8988T (cell line): Measurements from ENCODE around the gene EPHB4.
A peak's percentile ranks its signal among the peaks of the same experiment; 100 is the strongest.
"Not testable (repeated sequence)": the region's sequence is repeated elsewhere in the genome, so short reads cannot be mapped to it uniquely, and the experiment has no call there.

Experiments used
- DNase-seq: peaks from one replicate; pipeline ENCODE4 v3.0.0; 2011

The EPHB4 gene

DNA sequence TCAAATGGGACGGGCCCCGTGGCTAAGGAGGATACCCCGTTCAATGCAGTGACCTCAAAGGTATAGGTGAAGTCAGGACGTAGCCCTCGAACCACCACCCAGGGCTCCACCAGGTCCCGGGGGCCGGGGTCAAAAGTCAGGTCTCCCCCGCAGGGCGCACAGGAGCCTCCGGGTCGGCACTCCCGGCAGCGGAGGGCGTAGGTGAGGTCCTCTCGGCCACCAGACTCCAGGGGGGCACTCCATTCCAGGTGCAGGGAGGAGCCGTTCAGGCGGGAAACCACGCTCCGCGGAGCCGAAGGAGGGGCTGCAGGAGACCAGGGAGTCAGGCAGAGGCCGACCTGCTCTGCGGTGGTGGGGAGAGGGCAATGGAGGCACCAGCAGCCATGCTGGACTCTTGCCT, 7.7 kb downstream of the EPHB4 start:
- DNase-seq, result no peak

DNA sequence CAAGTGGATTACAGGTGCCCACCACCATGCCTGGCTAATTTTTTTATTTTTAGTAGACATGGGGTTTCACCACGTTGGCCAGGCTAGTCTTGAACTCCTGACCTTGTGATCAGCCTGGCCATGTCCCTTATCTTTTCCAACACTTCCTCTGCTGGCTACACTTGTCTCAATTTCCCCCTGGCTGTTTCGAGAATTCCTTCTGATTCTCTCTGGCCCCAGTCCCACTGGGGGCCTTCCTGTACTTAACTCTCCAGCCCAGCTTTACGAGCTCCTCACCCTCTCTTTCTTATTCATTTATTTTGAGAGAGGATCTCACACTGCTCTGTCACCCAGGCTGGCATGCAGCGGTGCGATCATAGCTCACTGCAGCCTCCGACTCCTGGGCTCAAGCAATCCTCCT, 8.5 kb downstream of the EPHB4 start:
- no peak for DNase-seq

DNA sequence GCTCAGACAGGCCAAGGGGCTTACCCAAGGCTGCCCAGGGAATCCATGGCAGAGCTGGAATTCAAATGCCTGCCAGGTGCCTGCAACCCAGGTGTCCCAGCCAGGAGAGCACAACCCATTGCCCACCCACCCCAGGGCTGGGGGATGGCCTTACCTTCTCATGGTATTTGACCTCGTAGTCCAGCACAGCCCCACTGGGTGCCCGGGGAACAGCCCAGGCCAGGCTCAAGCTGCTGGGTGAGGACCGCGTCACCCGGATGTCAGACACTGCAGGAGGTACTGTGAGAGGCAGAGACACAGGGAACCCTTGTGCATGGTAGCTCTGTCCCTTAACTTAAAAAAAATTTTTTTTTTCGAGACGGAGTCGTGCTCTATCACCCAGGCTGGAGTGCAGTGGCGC, 9.0 kb downstream of the EPHB4 start:
- no peak for DNase-seq

DNA sequence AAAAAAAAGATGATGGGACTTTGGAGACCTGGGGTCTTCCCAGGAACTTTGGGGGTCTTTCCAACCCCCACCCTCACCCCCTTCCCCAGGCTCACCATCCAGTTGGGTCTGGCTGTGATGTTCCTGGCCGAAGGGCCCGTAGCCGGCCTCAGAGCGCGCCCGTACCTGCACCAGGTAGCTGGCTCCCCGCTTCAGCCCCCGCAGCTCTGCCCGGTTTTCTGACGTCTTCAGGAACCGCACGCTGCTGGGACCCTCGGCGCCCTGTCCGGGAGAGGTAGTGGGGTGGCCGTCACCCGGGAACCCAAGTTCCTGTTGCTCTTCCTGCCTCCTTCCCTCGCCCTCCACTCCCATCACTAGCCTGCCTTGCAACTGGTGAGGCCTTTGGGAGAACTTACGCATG, 10.2 kb downstream of the EPHB4 start:
- DNase-seq, result no peak

DNA sequence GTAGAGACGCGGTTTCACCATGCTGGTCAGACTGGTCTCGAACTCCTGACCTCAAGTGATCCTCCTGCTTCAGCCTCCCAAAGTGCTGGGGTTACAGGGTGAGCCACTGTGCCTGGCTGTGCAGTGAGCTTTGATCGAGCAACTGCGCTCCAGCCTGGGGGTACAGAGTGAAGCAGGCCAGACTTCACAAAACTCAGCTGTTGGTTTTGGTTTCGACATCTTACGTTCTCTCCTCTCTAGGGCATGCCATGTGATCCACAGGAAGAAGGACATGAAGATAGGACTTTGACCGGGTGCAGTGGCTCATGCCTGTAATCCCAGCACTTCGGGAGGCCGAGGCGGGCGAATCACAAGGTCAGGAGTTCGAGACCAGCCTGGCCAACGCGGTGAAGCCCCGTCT, 10.8 kb downstream of the EPHB4 start:
- DNase-seq, result not testable (repeated sequence)

DNA sequence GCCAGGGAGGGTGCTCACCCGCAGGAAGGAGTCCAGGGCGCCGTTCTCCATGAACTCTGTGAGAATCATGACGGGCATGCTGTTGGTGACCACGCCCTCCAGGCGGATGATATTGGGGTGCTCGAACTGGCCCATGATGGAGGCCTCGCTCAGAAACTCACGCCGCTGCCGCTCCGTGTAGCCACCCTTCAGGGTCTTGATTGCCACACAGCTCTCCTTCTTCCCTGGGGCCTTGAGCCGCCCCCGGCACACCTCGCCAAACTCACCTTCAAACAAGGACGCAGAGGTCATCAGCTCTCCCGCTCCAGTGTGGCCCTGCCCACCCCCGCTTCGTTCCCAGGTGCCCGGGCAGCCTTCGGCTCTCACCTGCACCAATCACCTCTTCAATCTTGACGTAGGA, 14.6 kb downstream of the EPHB4 start:
- no peak for DNase-seq

DNA sequence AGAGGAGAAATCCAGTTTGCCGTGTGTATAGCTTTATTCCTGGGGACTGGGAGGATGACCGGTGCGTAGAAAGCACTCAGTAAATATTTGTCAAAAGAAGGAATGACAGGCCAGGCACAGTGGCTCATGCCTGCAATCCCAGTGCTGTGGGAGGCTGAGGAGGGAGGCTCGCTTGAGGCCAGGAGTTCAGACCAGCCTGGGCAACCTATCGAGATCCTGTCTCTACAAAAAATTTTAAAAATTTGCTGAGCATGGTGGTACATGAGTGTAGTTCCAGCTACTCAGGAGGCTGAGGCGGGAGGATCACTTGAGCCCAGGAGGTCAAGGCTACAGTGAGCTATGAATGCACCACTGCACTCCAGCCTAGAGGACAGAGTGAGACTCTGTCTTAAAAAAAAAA, 15.8 kb downstream of the EPHB4 start:
- DNase-seq, result no peak

DNA sequence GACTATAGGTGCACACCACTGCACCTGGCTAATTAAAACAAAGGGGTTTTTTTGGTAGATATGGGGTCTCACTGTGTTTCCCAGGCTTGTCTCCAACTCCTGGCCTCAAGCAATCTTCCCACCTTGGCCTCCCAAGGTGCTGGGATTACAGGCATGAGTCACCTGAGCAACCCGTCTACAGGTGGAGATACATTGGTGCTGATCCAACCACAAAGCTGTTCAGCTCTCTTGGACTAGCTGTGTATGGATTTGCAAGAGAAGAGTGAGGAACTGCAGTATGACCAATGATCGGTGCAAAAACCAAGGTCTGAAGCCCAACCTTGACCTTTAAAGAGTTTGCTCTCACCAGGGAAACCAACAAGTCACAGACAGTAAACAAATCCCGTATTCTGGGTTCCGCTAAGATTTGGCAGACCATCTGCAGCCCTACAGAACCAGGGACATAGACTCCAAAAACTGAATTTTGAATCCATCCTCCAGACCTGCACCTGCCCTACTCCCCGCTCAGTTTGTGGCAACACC, 18.9 kb downstream of the EPHB4 start:
- DNase-seq, result no peak

DNA sequence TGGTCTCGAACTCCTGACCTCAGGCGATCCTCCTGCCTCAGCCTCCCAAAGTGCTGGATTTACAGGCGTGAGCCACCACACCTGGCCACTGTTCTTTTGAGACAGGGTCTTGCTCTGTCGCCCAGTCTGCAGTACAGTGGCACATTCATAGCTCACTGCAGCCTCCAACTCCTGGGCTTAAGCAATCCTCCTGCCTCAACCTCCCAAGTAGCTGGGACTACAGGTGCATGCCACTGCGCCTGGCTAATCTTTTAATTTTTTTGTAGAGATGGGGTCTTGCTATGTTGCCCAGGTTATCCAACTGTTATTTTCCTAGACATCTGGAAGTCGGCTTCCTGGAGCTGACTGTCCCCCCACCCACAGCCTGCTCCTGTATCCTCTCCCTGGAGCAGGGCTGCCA, 20.4 kb downstream of the EPHB4 start:
- DNase-seq, result not testable (repeated sequence)

DNA sequence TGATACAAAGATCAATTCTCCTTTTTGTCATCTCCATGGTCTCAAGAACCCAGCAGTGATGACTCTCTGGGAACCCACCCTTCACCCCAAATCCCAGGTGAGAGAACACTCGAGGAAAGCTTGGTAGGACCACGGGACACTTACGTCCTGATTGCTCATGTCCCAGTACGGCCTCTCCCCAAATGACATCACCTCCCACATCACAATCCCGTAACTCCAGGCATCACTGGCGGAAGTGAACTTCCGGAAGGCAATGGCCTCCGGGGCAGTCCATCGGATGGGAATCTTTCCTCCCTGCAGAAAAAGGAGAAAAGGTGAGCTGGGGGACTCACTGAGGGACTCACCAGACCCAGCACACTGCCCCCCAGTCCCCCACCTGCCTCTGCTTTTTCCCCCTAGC, 21.0 kb downstream of the EPHB4 start:
- DNase-seq, result no peak

DNA sequence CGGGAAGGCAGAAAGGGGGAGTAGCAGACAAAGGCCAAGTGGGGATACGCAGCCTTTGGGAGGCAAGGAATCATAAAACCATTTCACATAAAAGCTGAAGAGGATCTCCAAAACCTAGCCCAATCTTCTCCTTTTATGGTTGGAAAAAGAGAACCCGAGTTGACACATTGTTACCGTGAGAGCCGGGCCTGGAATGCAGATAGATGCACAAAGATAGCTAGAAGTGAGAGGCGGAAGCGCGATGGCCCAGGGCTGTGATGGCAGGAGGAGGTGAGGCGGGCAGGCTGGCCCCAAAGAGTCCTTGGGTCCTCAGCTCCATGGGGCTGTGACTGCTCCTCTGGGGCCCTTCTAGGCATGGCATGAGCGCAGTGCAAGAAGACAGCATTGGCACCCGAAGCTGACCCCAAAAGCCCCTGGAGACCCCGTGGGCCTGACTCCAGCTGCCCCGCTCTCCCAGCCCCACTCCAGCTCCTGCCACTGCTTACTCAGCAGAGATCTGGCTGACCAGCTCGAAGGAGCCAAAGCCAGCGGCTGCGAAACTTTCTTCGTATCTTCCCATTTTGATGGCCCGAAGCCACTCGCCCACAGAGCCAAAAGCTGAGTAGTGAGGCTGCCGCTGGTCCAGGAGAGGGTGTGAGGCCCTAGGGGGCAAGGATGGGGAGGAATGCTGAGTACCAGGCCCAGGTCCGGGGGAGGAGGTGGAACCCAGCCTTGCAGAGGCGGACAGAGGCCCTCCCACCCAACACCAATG, 22.5 kb downstream of the EPHB4 start:
- no peak for DNase-seq

DNA sequence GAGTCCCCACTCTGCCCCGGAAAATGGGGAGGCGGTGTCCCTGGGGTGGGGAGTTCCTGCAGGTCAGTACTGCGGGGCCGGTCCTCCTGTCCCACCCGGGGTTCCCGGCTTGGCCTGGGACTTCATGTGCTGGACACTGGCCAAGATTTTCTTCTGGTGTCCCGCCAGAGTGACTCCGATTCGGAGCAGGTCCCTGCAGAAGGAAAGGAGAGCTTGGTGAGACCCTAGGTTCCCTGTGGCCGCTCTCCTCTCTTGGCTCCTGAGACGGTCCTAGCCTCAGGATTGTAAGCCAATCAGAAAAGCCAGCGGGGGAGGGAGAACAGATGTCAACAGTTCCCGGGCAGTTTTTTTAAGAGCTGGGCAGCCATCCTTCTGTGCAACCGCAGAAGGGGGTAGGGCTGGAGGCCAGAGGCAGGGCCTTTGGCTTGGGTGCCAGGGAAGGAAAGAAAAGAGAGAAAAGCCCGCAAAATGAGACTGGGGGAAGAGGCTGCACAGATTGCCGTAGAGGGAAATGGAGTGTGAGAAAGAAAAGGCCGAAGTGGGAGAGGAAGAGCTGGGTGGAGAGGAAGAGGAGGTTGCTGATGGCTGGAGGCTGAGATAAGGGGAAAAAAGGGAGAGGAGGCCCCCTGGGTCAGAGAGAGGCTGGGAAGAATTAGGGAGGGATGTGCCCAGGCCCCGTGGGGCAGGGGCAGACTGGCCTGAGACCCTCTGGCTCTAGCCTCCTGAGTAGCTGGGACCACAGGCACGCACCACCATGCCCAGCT, 23.7 kb downstream of the EPHB4 start:
- peak; percentile 42 for DNase-seq

DNA sequence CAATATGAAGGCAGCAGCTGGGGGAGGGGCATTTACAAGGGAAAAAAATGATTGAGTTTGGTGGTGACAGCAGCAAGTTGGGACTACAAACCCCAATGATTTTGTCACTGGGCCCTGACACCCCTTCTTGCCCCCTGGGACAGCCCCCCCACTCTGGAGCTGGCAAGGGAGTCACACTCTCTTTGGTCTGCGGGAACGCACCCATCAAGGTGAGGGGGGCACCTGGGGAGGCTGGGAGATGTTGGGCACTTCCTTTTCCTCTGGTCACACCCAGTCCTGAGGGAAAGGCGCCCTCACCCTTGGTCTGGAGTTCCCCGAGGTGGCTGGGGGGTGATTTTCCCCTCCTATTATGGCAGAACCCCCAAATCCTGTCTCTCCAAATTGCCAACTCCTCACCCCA, 24.4 kb downstream of the EPHB4 start:
- DNase-seq, result no peak

DNA sequence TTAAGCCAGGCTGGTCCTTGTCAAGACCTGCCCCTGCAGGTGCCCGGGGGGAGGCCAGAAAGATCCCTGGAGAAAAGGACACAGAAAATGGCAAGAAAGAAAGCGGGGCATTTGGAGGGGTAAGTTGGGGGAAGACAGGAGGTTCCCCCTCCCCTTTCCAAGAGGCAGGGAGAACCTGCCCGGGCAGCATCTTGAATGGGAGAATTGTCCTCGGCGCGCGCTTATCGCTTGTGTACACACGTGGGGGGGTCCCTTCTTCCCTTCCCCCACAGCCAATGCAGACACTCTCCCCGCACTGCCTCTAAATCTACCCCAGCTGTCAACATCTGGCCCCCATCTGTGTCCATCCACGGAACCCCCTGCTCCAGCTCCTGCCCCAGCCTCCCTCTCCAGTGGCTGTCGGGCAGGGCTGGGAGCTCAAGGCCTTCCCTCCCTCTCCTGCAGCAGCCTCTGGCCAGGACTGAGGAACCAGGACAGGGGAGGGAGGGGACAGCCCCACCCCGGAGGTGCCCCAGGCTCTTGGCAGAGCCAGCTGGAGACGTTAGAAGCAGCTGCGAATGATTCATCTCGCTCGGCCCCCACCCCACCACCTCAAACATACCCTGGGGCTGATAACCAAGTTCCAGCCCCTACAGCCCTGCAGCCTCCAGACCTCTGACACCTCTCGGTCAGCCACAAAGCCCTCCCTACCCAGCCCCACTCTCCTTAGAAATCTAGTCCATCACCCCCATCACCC, 25.3 kb downstream of the EPHB4 start:
- DNase-seq, result peak; percentile 63

DNA sequence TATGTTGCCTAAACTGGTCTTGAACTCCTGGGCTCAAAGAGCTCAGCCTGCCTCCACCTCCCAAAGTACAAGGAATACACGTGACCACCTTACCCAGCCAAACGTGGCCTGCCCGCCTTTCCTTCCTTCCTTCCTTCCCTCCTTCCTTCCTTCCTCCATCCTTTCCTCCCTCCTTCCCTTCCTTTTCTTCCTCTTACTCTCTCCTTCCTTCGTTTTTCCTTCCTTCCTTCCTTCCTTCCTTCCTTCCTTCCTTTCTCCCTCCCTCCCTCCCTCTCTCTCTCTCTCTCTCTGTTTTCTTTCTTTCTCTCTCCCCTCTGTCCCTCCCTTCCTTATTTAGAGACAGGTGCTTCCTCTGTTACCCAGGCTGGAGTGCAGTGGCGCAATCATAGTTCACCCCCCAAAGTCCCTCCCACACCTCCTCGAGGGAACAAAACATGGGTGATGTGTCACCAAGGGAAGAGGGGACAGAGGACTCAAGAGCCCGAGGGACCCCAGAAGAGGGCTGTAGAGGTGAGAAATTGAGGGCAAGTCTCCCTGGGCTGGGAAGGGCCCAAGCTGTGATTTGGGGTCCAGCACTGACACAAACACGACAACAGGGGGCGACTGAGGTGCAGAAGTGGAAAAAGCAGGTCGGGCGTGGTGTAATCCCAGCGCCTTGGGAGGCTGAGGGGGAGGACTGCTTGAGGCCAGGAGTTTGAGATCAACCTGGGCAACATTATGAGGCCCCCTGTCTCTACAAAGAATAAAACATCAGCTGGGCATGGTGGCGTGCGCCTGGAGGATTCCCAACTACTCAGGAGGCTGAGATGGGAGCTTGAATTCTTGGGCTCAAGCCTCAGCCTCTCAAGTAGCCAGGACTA, 28.1 kb downstream of the EPHB4 start:
- DNase-seq, result no peak

DNA sequence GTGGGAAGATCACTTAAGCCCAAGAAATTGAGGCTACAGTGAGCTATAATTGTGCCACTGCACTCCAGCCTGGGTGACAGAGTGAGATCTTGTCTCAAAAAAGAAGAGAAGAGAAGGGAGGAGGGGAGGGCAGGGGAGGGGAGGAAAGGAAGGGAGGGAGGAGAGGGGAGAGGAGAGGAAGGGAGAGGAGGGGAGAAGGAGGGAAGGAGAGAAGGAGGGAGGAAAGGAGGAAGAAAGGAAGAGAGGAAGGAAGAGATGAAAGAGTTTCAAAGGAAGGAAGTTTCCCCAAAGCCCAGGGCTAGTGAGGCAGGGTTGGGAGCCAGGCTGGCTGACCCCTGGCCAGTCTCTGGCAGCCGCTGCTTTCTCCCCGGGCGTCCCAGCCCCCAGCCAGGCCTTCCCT, 32.6 kb downstream of the EPHB4 start:
- DNase-seq, result no peak

DNA sequence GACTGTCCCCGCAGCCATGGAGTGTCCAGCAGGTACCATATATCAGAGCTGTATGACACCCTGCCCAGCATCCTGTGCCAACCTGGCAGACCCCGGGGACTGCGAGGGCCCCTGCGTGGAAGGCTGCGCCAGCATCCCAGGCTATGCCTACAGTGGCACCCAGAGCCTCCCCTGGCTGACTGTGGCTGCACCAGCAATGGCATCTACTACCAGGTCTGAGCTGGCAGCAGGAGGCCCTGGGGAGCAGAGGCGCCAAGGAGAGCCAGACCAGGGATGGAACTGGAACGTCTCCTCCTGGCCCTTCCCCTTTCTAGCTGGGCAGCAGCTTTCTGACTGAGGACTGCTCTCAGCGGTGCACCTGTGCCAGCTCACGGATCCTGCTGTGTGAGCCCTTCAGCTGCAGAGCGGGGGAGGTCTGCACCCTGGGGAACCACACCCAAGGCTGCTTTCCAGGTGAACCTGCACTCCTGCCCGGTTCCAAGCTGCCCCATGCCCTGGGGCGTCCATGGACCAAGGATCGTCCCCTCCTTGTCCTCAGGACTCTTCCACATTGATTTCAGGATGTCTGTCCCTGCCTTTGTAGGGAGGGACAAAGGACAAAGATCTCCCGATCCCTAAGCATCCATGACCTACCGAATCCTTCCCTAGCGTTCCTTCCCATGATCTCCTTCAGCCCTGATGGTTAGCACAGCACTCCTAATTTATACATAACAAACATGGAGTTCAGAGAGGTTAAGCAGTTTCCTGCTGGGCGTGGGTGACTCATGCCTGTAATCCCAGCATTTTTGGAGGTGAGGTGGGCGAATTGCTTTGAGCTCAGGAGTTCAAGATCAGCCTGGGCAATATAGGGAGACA, 33.3 kb downstream of the EPHB4 start:
- DNase-seq, result no peak

DNA sequence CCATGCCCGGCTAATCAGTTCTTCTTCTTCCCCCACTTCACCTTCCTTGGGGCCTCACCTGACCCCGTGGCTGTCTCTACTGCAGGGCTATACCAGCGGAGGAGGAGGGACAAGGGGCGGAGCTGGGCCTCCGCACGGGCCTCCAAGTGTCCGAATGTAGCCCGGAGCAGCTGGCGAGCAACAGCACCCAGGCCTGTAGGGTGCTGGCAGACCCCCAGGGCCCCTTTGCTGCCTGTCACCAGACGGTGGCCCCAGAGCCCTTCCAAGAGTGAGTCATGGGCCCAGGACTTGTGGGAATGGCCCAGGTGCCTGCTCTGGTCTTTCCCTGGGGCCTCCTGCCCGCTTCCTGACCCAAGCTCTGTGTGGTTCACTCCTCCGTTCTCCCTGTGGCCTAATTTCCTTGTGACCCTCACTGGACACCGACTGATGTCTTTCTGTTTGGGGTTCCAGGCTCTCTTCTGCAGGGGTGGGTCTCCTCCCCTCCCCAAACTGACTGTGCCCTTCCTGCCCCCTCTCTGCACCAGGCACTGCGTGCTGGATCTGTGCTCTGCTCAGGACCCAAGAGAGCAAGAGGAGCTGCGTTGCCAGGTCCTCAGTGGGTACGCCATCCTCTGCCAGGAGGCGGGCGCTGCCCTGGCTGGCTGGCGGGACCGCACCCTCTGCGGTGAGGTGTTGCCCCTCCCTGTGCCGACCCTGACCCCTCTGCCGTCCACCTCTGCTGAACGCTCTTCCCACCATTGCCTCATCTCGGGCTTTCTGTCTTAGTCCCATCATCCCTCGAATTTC, 35.2 kb downstream of the EPHB4 start:
- no peak for DNase-seq

DNA sequence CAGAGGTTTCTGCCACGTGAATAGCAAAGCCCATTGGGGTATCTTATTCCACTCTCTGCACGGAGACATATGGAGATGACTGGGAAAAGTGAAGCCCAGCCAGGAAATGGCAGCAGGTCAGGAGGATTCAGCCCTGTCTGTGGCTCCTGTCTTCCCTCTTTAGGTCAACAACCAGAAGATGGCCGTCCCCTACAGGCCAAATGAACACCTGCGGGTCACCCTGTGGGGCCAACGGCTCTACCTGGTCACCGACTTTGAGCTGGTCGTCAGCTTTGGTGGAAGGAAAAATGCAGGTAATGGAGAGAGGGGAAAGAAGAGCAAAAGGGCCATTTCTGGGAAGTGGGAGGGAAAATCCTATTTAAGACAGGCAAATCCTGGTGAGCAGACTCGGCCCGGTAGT, 38.3 kb downstream of the EPHB4 start:
- DNase-seq, result no peak

DNA sequence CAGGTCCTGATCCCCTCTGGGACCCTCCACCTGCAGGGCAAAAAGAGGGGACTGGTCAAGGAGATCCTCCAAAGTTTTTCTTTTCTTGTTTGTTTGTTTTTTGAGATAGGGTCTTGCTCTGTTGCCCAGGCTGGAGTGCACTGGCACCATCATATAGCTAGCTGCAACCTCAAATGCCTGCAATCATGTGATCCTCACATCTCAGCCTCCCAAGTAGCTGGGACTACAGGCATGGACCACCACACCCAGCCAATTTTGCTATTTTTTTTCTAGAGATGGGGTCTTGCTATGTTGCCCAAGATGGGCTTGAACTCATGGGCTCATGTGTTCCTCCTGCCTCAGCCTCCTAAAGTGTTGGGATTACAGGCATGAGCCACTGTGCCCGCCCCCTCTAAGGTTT, 41.0 kb downstream of the EPHB4 start:
- no peak for DNase-seq

DNA sequence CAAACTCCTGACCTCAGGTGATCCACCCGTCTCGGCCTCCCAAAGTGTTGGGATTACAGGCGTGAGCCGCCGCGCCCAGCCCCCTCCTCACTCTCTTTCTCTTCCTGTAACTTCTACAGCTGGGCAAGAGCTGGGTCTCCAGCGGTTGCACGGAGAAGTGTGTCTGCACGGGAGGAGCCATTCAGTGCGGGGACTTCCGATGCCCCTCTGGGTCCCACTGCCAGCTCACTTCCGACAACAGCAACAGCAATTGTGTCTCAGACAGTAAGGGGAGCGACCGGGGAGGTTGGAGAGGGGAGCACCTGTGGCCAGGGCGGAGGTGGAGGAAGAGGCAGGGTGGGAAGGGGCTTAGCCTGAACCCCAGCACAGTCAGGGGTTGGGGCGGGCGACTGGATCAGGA, 41.4 kb downstream of the EPHB4 start:
- no peak for DNase-seq
